GM12874 (cell line): ENCODE data around the gene CPLX4.

ENCODE experiments used
- TF ChIP-seq, protein P1 (sequence below): IDR thresholded peaks from 2 replicates; pipeline ENCODE4 v1.5.1; 2011; ENCODE audit warnings: low read depth, mild to moderate bottlenecking, control low read depth, low read length, moderate library complexity; ENCODE audit not compliant: insufficient read depth

Gene CPLX4

DNA sequence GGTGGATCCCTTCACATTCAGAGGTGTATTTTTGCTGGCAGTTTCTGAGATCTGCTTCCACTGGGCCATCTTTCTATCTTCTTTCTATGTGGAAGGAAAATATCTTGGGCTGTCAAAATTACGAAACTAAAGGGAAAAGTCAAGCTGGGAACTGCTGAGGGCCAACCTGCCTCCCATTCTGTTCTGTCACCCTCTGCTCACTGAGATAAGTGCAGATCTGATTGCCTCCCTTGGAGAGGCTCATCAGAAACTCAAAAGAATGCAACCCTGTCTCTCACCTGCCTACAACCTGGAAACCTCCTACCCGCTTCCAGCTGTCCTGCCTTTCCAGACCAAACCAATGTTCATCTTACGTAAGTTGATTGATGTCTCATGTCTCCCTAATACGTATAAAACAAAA, 71.7 kb downstream of the CPLX4 start:
- TF ChIP-seq, protein P1, sequence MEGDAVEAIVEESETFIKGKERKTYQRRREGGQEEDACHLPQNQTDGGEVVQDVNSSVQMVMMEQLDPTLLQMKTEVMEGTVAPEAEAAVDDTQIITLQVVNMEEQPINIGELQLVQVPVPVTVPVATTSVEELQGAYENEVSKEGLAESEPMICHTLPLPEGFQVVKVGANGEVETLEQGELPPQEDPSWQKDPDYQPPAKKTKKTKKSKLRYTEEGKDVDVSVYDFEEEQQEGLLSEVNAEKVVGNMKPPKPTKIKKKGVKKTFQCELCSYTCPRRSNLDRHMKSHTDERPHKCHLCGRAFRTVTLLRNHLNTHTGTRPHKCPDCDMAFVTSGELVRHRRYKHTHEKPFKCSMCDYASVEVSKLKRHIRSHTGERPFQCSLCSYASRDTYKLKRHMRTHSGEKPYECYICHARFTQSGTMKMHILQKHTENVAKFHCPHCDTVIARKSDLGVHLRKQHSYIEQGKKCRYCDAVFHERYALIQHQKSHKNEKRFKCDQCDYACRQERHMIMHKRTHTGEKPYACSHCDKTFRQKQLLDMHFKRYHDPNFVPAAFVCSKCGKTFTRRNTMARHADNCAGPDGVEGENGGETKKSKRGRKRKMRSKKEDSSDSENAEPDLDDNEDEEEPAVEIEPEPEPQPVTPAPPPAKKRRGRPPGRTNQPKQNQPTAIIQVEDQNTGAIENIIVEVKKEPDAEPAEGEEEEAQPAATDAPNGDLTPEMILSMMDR: no peak
